Islet of Langerhans (tissue), 1 donor: ENCODE measurements around the gene ATP12A.

ENCODE experiments used
- FAIRE-seq: peaks from one replicate; lab custom pipeline; 2011; peaks lifted over from hg19 to GRCh38; lab: Jason Lieb, UNC

ATP12A gene

DNA sequence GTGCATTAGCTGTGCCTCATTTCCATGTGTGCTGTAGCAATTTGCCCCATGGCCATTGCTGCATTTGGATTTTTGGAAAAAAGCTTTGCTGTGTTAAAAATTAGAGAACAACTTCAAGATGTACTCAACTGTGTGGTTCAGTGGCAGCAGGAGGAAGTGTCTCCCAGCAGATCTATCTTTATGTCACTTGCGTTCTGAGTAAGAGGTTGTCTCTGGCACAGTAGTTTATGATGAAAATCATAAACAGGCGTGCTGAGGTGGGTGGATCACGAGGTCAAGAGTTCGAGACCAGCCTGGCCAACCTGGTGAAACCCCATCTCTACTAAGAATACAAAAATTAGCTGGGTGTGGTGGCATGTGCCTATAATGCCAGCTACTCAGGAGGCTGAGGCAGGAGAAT is 54.7 kb downstream of the ATP12A start:
- FAIRE-seq: no peak

DNA sequence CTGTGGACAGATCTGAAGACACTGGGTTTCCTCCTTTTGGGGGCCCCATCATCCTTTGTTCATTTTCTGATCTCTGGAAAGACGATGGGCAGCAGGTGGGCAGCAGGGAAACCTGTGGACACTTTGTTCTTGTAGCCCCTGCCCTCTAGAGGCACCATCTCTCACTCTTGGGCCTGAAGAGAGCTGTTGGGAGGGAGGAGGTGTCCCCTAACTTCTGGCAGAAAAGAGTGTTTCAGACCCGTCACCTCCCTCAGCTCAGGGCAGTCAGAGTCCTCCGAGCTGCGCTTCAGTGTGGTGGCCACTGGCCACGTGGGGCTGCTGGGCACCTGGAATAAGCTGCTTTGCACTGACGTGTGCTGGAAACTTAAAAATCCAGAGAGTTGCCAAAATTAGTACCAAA is 56.8 kb downstream of the ATP12A start:
- FAIRE-seq: no peak

DNA sequence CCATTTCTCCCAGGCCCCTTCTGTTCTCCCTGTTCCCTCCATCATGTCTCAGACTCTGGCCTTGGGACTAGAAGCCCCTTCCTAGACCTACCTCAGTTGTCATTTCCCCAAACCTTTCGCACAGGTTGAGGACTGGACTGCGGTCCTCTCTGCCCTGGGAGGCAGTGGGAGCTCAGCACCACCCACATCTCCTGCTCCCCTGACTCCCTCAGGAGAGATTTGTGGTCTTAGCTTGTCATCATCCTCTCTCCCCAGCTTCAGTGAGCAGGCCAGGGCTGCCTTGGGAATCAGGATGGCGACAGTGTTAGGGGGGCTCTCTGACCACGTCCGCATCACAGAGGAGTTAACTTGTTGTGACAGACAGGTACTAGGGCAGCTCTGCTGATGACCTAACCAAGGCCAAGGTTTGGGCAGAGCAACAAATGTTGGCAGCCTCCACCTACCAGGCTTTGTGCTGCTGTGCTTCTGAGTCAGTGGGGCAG is 58.2 kb downstream of the ATP12A start:
- no peak for FAIRE-seq

DNA sequence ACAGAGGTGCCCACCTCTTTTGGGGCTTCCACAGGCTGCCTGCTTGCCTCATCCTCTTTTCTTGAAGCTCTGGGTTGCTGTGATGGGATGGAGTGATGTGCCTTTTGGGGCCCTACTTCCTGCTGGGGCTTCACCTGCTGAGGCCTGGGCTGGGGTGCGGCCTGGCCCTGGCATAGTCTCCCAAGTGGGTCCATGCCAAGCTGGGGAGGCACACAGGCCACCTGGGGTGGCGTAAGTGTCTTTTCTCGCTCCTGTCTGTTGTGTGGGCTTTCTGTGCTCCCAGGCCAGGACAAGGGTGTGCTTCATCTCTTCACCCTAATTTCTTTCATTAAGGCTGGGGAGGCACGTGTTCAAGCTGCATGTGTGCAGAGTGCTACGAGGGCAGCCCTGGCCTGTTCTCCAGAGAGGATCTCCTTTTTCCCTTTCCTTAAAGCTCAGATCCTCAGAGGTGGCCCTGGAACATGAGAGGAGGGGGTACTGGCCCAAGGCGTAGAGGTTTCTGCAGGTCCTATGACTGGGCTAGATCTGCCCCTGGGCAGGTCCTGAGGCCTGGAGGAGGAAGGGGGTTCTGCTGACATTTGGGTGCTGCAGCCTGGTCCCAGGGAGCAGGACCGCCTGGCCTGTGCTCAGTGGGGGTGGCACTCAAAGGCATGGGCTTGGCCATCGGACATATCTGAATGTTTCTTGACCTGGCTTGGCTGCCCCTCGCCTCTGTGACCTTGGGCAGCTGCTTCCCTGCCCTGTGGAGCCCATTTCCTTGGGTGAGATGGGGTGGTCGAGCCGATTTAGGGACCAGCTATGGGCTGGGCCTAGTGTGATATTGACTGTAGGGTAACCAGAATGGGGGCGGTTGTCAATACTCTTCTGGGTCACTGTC is 60.0 kb downstream of the ATP12A start:
- FAIRE-seq: no peak

DNA sequence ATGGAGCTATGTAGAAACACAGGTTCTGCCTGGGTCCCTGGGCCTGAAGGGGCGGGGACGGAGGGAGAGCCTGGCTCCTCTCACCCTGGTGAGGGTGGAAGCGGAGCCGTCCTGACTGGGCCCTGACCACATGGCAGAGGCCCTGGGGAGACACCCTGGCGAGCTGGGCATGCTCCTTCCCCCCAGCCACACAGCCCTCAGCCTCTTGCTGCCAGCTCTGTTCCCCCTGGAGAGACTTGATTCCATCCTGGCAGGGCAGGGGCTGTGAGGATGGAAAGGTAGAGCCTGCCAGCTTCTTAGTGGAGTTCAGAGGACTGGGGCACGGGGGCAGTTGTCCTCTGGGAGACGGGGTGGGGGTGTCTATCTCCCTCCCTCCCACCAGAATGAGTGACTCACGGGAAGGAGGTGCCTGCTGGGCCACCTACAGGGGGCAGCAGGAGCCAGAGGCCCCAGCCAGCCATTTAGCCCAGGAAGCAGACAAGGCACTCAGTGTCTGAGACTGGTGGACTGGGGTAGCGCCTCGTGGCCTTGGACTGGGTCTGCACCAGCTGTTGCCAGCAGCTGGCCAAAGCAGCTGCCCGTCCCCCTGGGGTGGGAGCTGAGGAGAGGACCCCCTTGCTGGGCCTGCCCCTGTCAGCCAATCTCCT is 60.9 kb downstream of the ATP12A start:
- no peak for FAIRE-seq

DNA sequence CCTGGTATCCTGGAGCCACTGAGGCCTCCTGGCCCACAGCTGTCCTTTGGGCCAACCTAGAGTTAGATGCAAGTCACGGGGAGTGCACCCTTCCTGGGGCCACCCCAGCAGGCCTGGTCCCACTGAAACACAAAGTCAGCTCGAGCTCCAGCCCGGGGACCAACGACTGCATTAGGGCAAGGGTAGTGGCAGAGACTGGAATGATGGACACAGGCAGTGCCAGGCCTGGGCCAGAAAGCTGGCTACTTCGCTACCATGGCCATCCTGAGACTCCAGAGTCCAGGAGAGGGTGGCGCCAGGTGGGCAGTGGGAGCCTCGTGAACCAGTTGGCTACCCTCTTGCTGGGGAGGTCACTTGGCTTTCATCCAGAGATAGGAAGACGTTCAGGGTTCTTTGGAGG is 61.6 kb downstream of the ATP12A start:
- no peak for FAIRE-seq

DNA sequence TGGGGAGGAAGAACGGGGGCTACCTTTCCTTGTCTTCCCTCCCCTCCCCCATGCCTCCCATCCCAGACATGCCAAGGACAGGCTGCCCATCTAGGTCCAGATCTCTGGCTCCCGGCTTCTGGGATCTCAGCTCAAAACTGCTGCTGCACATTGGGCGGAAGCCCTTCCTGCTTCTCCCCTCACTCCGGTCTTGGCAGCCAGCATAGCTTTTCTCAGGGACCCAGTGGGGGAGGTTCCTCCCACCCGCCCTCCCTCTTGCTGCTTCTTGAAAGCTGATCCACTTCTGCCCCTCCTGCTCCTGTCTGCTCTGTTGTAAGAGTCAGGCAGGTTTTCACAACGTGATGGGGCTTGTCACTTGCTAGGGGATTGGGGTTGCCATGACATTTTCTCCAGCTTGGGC is 62.1 kb downstream of the ATP12A start:
- no peak for FAIRE-seq

DNA sequence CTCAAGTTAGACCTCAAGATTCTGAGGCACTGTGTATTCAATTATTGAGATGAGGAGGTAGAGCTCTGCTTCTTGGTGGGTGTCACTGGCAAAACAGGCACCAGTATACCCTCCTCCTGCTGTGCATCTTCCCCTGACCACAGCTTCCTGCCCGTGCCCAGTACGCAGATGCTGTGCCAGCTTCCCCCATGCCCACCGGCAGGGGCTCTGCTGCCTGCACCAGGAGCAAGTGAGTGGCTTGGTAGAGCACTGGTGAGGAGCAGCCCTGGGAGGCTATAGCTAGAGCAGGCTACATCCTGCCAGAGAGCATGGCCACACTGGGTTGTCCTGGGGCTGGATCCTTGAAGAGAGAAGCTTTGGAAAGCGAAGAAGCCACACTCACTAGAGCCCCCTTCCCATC is 62.8 kb downstream of the ATP12A start:
- no peak for FAIRE-seq

DNA sequence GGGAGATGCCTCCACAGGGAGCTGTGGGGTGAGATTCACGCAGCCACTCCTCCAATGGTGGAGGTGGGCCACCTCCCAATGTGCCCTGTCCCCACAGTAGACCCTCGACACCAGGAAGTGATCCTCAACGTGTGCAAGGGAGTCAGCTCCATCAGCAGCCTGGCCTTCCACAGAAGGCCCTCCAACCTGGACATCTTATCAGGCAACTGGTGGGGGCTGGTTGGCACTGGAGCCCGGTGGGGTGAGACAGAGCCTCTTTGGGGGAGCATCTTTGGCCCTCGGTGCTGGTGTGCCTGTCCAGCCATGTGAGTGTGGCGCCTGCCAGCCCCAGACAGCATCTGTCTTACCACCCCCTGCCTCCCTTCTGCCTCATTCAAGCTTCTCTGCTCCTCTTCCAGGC is 64.0 kb downstream of the ATP12A start:
- FAIRE-seq: no peak

DNA sequence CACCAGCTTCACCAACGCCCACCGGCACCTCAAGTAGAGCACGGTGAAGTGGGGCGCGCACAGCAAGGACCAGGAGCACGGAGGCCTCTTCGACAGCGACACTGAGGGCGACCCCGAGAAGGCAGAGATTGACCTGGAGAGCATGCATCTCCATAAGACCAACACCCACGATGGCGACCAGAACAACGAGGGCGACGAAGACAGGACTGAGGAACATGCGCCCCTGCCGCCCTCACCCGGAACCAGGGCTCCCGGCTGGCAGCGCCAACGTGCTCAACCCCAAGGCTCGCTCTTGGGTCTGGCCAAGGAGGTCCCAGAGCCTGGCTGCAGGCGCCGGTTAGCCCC is 65.3 kb downstream of the ATP12A start:
- FAIRE-seq: no peak

DNA sequence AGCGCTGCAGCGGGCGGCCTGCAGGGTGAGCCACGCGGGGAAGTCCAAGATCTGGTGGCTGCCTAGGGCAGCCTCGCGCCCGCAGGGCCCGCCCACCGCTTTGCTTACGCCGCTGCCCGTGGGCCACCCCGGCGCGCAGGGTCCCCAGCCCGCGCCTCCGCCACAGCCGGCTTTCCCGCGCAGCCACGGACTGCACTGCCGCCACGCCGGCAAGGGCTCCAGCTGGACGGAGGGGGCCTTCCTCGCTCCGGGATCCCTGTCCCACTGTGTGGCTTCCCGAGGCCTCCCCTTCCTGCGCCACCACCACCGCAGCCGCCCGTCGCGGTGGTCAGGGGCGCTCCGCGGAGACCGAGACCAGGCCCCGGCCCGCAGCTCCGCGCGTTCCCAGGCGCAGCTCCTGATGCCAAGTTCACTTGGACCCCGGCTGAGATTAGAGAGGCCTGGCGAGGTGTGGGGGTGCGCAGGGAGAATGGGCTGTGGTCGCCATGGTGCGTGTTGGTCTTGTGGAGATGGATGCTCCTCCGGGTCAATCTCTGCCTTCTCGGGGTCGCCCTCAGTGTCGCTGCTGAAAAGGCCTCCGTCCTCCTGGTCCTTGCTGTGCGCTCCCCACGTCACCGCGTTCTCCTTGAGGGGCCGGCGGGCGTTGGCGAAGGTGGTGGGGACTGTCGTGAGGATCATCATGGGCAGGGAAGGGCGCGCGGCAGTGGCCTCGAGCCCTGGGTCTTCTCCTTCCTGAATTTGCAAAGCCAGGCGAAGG is 65.8 kb downstream of the ATP12A start:
- FAIRE-seq: no peak

DNA sequence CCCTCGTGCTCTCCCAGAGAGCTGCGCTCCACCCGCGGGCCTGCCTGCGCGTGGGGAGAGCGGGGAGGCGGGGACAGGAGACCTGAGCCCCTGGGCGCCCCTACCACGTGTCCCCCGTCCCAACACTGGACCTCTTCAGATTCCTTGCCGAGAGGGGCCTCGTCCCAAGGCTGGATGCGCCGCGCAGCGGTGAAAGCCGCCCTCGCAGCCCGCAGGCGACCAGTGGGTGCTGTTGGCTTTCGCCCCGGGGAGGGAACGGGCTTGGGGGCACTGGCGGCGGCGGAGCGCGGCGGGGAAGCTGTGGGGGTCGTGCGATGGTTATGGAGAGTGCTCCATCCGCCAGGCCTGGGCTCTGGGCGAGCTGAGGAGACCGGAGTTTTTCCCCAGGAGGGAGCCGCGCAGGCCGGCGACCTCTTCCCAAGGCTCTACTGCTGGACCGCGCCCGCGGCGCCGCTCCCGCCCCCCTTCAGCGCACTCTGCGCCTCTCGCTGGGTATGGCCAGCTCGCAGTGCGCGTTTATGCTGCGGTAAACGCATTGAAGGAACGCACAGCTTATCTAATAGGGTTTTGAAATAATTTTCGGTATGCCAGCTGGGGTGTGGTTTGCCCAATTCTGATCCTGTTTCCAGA is 66.5 kb downstream of the ATP12A start:
- FAIRE-seq: no peak

DNA sequence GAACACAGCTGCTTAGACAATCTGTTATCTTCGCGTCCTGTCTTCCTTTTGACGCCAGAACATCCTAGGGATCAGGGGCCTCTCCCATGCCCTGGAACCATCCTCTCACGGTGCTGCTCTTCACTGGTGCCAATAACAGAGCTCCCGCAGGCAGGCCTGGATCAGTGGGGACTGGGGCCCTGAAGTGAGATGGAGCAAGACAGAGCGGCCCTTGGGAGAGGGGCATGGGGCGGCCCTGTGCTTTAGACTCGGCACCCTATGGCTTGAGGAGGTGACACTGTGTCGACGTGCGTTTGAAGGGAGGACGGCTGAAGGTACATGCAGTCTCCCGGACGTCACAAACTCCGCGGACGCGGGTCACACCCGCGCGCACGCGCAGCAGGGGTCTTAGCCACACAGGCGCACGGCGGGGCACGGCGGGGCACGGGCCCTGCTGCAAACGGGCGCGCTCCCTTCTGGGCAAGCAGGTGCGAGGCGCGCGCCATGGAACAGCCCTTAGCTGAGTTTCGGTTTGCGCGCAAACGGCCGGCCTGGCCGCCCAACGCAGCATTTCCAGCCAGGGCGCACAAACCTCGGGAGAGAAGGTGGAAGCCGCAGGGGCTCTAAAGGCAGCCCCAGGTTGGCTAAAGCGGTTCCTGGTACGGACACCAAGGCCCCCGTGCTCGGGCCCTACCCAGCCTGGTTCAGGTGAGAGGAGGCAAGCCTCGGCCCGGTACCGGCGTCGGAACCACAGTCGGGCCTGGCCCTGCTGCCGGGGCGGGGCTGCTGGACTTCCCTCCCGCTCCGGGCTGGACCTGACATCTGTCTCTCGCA is 67.2 kb downstream of the ATP12A start:
- no peak for FAIRE-seq

DNA sequence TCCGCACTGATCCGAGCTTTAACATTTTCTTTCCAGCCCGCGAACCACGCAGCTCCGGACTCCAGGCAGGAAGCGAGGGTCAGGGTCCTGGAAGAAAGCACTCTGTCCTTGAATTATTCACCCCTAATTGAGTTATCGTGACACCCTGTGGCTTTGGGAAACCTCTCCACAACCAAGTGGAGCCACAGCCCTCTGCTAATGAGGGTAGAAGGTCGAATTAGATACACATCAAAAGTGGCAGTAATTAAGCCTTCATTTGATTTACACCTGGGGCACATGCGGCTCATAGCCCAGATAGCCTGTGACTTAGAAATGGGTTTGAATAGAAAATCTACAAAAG is 67.8 kb downstream of the ATP12A start:
- FAIRE-seq: no peak

DNA sequence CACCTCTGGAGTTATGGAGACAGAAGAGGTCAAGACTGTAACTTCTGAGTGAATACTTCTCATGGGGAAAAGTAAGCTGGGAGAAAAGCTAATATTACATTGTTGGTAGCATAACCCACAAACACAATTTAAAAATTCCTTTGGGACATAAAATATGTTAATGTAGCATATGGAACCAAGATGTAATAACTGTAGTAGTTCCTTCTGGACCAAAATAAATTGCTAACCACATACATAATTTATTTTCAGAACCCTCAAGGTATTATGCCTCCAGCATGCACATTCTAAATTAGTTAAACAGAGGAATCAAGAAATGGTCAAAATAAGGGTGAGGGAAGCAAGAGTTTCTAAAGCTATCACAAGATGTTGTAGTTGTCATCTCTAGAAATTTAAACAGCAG is 79.0 kb downstream of the ATP12A start:
- FAIRE-seq: no peak
